Spinal cord (tissue), 10 donors: ENCODE data around the gene GTF2IRD1. TPM values are rescaled to one million over a fixed set of nuclear protein-coding genes. Genes with fewer than 3 reads are reported as not detected.
"Not testable (repeated sequence)": the region's sequence is repeated elsewhere in the genome, so short reads cannot be mapped to it uniquely, and the experiment has no call there.

Experiments
- DNase-seq, 6 donors: peaks; one replicate each; pipeline versions ENCODE4 v3.0.0 to v3.0.0-alpha.2; 2013 to 2015; ENCODE audit warnings: low spot score in 6 of 6, low read depth in 4 of 6
- H3K27ac ChIP-seq: one replicate; pipeline ENCODE4 v1.5.1; 2013; ENCODE audit warnings: low read depth, low read length, control low read depth
- H3K27me3 ChIP-seq: one replicate; pipeline ENCODE4 v1.6.1; 2013; ENCODE audit warnings: low read length; ENCODE audit not compliant: control insufficient read depth, insufficient read depth
- H3K36me3 ChIP-seq: one replicate; pipeline ENCODE4 v1.6.1; 2013; ENCODE audit warnings: low read length; ENCODE audit not compliant: control insufficient read depth, insufficient read depth
- H3K4me1 ChIP-seq: one replicate; pipeline ENCODE4 v1.6.1; 2013; ENCODE audit warnings: low read length; ENCODE audit not compliant: control insufficient read depth, insufficient read depth
- H3K4me3 ChIP-seq: one replicate; pipeline ENCODE4 v1.5.1; 2013; ENCODE audit warnings: low read depth, low read length, control low read depth
- H3K9me3 ChIP-seq: one replicate; pipeline ENCODE4 v1.6.1; 2013; ENCODE audit warnings: low read length; ENCODE audit not compliant: control insufficient read depth, insufficient read depth
- WGBS: methylation state at CpG from one replicate; pipeline ENCODE4 v1.1.5; 2013; ENCODE audit warnings: missing lambda C conversion rate; ENCODE audit not compliant: insufficient coverage; 5-methylcytosine and 5-hydroxymethylcytosine counted together
- polyA plus RNA-seq, 2 donors: library from polyadenylated mRNA; unstranded; fragments of 120-200 nt; gene quantifications; one replicate each; pipeline ENCODE4 v1.2.1, GENCODE V29; 2013; ENCODE audit not compliant: insufficient read length in 2 of 2
- total RNA-seq, 2 donors: library from RNA; depleted of rRNA in 1 of 2; stranded (reverse); fragments of 120-200 nt in 1 of 2; fragments of >200 nt in 1 of 2; gene quantifications; one replicate each; pipeline versions ENCODE4 v1.2.3 to v1.2.4, GENCODE V29; 2013 to 2014
- donor health status: healthy.

The GTF2IRD1 gene
- total and polyA plus RNA-seq, 4 donors: 10.0 to 33.5 (median 19.3) TPM

- DNase-seq: no peak
- 81% methylated on average over 7 of the region's 9 CpGs for WGBS
- Histone ChIP-seq H3K27ac (no peak overlapping the region), H3K9me3 (no peaks in the 10 kb centered on the region), H3K27me3 (no peaks in the 10 kb centered on the region), H3K36me3 (no peaks in the 10 kb centered on the region), H3K4me3 (no peak overlapping the region), H3K4me1 (peaks cover 15% of the 10 kb centered on the region)
Observed at GRCh38 chr7:74623135-74623534, 169.4 kb downstream of the GTF2IRD1 start.

GRCh38 chr7:74625446-74625845 lies 171.7 kb downstream of the GTF2IRD1 start:
- H3K36me3 ChIP-seq: no peaks in the 10 kb centered on the region
- no CpG with 5 or more reads among the region's 3 CpGs for WGBS
- no peak overlapping the region for H3K27ac ChIP-seq
- H3K4me3 ChIP-seq: no peak overlapping the region
- no peaks in the 10 kb centered on the region for H3K9me3 ChIP-seq
- peaks cover 12% of the 10 kb centered on the region for H3K4me1 ChIP-seq
- peak in 2 of 6 donors; percentile 49 to 72 for DNase-seq
- no peaks in the 10 kb centered on the region for H3K27me3 ChIP-seq

- Histone ChIP-seq H3K4me1 (peaks cover 12% of the 10 kb centered on the region), H3K4me3 (no peak overlapping the region), H3K9me3 (no peaks in the 10 kb centered on the region), H3K27ac (peak overlapping the region; percentile 79), H3K36me3 (no peaks in the 10 kb centered on the region), H3K27me3 (no peaks in the 10 kb centered on the region)
- peak in 4 of 6 donors; percentile 31 to 92 (median 64) for DNase-seq
- 10% methylated on average over 7 of the region's 12 CpGs for WGBS
Observed at GRCh38 chr7:74627661-74628411, 174.1 kb downstream of the GTF2IRD1 start.

GRCh38 chr7:74632505-74632904 lies 178.8 kb downstream of the GTF2IRD1 start:
- H3K36me3 ChIP-seq: no peaks in the 10 kb centered on the region
- peak in 1 of 6 donors; percentile 49 for DNase-seq
- H3K9me3 ChIP-seq: no peaks in the 10 kb centered on the region
- H3K27ac ChIP-seq: no peak overlapping the region
- H3K4me3 ChIP-seq: no peak overlapping the region
- H3K27me3 ChIP-seq: no peaks in the 10 kb centered on the region
- 75% methylated on average over 7 of the region's 8 CpGs for WGBS
- peaks cover 23% of the 10 kb centered on the region for H3K4me1 ChIP-seq

- peaks cover 16% of the 10 kb centered on the region for H3K4me1 ChIP-seq
- DNase-seq: no peak
- no peaks in the 10 kb centered on the region for H3K36me3 ChIP-seq
- no peaks in the 10 kb centered on the region for H3K9me3 ChIP-seq
- H3K4me3 ChIP-seq: no peak overlapping the region
- no peaks in the 10 kb centered on the region for H3K27me3 ChIP-seq
- no peak overlapping the region for H3K27ac ChIP-seq
- WGBS: 91% methylated on average over 8 of the region's 9 CpGs
Observed at GRCh38 chr7:74633451-74633921, 179.8 kb downstream of the GTF2IRD1 start.

- 100% methylated on average over 3 of the region's 7 CpGs for WGBS
- Histone ChIP-seq H3K4me3 (no peak overlapping the region), H3K27me3 (no peaks in the 10 kb centered on the region)
Observed at GRCh38 chr7:74637745-74638144, 184.0 kb downstream of the GTF2IRD1 start.

GRCh38 chr7:74650055-74650454 lies 196.3 kb downstream of the GTF2IRD1 start:
- not testable (repeated sequence) for H3K27me3 ChIP-seq, H3K4me1 ChIP-seq, H3K4me3 ChIP-seq, DNase-seq, H3K9me3 ChIP-seq, H3K27ac ChIP-seq, H3K36me3 ChIP-seq
- 8% methylated on average over 2 of the region's 11 CpGs for WGBS

More at GRCh38 chr7:74637745-74638144, 184.0 kb downstream of the GTF2IRD1 start:
- Histone ChIP-seq H3K9me3 (no peaks in the 10 kb centered on the region), H3K36me3 (no peaks in the 10 kb centered on the region), H3K4me1 (peaks cover 14% of the 10 kb centered on the region), H3K27ac (no peak overlapping the region)
- DNase-seq: no peak

- not testable (repeated sequence) for H3K4me1 ChIP-seq, H3K36me3 ChIP-seq, H3K27ac ChIP-seq, H3K9me3 ChIP-seq, DNase-seq, H3K27me3 ChIP-seq, H3K4me3 ChIP-seq
- WGBS: no CpG with 5 or more reads among the region's 9 CpGs
Observed at GRCh38 chr7:74650493-74651132, 196.9 kb downstream of the GTF2IRD1 start.

GRCh38 chr7:74651133-74651504 lies 197.4 kb downstream of the GTF2IRD1 start:
- H3K27me3 ChIP-seq, H3K9me3 ChIP-seq, DNase-seq, H3K27ac ChIP-seq, H3K4me1 ChIP-seq, H3K4me3 ChIP-seq, H3K36me3 ChIP-seq: not testable (repeated sequence)
- WGBS: no CpG with 5 or more reads among the region's 12 CpGs
